Vagina (tissue), 2 donors: ENCODE results near the gene TOPAZ1.

ENCODE experiments used
- POLR2A ChIP-seq, 2 donors: fragments of 450-650 bp; IDR thresholded peaks; one replicate each; pipeline ENCODE4 v1.6.1; 2017; ENCODE audit warnings: antibody characterized with exemption in 2 of 2, mild to moderate bottlenecking in 2 of 2, moderate library complexity in 2 of 2
- POLR2AphosphoS5 ChIP-seq, 2 donors: sonication (generic); formaldehyde crosslinking; IDR thresholded peaks; one replicate each; pipeline ENCODE4 v1.9.0; 2017; ENCODE audit warnings: antibody characterized with exemption in 2 of 2, mild to moderate bottlenecking in 2 of 2, low read depth in 1 of 2; ENCODE audit not compliant: insufficient read depth in 1 of 2

- no peak for TF ChIP-seq POLR2AphosphoS5 (IDR thresholded peaks at IDR 0.05; ENCODE audit: insufficient read depth in 1 of 2, low read depth in 1 of 2)
- TF ChIP-seq POLR2A (IDR thresholded peaks at IDR 0.05): no peak
Measured at GRCh38 chr3:44234648-44235268, 6.9 kb upstream of the TOPAZ1 start.
